ENCODE measurements around the gene IGHMBP2. TPM values are rescaled to one million over a fixed set of nuclear protein-coding genes. Genes with fewer than 3 reads are reported as not detected.

IGHMBP2 gene
- total RNA-seq, 3 donors from 2014 or later (not counting 1 experiment from before 2014, with no cell fraction given) = 31.5 to 52.3 (median 48.5) TPM

- DNase-seq (no peak), ATAC-seq (no peak)
- peaks cover 5 to 8% of the 10 kb centered on the region in 2 donors for H3K9me3 Mint-ChIP-seq
- no peak for TF ChIP-seq CTCF (IDR thresholded peaks at IDR 0.05)
- H3K27me3 Mint-ChIP-seq (ENCODE audit: low read depth in 2 of 2) = no peaks in the 10 kb centered on the region
- no peak overlapping the region for H3K27ac ChIP-seq (ENCODE audit: low read length)
- 91% methylated on average over 9 of the region's 10 CpGs for WGBS (ENCODE audit: insufficient coverage)
- peaks cover 16% of the 10 kb centered on the region for H3K9me3 ChIP-seq (ENCODE audit: control insufficient read depth, insufficient read depth, low read length)
- peaks cover 64% of the 10 kb centered on the region for H3K36me3 ChIP-seq (ENCODE audit: control insufficient read depth, insufficient read depth, low read length)
- H3K27ac Mint-ChIP-seq = no peak overlapping the region
- H3K36me3 Mint-ChIP-seq = peaks cover 41% of the 10 kb centered on the region
- intact Hi-C loops (cut with micrococcal nuclease) = no loop called here
- no peak overlapping the region for H3K4me3 ChIP-seq (ENCODE audit: low read length)
- no peak overlapping the region for H3K4me3 Mint-ChIP-seq
- no peaks in the 10 kb centered on the region for H3K4me1 ChIP-seq (ENCODE audit: control insufficient read depth, insufficient read depth, low read length)
- no peaks in the 10 kb centered on the region for H3K27me3 ChIP-seq (ENCODE audit: control insufficient read depth, insufficient read depth, low read length)
- no peaks in the 10 kb centered on the region for H3K4me1 Mint-ChIP-seq
Measured at GRCh38 chr11:68924073-68924925, 20.6 kb downstream of the IGHMBP2 start.

DNA sequence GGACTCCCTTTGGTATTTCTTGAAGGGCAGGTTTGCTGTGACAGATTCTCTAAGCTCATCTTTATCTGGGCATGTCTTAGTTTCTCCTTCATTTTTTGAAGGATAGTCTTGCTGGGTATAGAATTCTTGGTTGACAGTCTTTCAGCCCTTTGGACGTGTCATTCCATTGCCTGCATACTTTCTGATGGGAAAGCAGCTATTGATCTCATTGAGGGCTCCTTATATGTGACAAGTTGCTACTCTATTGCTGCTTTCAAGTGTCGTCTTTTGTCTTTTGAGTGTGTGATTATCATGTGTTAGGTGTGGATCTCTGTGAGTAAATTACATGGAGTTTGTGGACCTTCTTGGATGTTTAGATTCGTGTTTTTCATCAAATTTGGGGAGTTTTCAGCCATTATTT, 21.9 kb downstream of the IGHMBP2 start:
- Histone ChIP-seq H3K27me3 (ENCODE audit: control insufficient read depth, insufficient read depth, low read length) (no peaks in the 10 kb centered on the region), H3K9me3 (ENCODE audit: control insufficient read depth, insufficient read depth, low read length) (peaks cover 16% of the 10 kb centered on the region), H3K36me3 (ENCODE audit: control insufficient read depth, insufficient read depth, low read length) (peaks cover 64% of the 10 kb centered on the region), H3K4me3 (ENCODE audit: low read length) (no peak overlapping the region), H3K4me1 (ENCODE audit: control insufficient read depth, insufficient read depth, low read length) (no peaks in the 10 kb centered on the region), H3K27ac (ENCODE audit: low read length) (no peak overlapping the region)
- Mint-ChIP-seq H3K9me3 (peaks cover 5 to 8% of the 10 kb centered on the region in 2 donors), H3K36me3 (peaks cover 38% of the 10 kb centered on the region), H3K27ac (no peak overlapping the region), H3K4me1 (no peaks in the 10 kb centered on the region), H3K27me3 (ENCODE audit: low read depth in 2 of 2) (no peaks in the 10 kb centered on the region), H3K4me3 (no peak overlapping the region)
- intact Hi-C loops (cut with micrococcal nuclease) = no loop called here
- DNase-seq (no peak), ATAC-seq (no peak)
- WGBS (ENCODE audit: insufficient coverage) = 83% methylated on average over 3 of the region's 3 CpGs
- no peak for TF ChIP-seq CTCF (IDR thresholded peaks at IDR 0.05)

GRCh38 chr11:68927280-68928135, 23.8 kb downstream of the IGHMBP2 start:
- intact Hi-C loops (cut with micrococcal nuclease) = no loop called here
- peaks cover 31% of the 10 kb centered on the region for H3K36me3 Mint-ChIP-seq

More at GRCh38 chr11:68927280-68928135, 23.8 kb downstream of the IGHMBP2 start:
- Histone ChIP-seq H3K27ac (ENCODE audit: low read length) (no peak overlapping the region), H3K27me3 (ENCODE audit: control insufficient read depth, insufficient read depth, low read length) (no peaks in the 10 kb centered on the region), H3K9me3 (ENCODE audit: control insufficient read depth, insufficient read depth, low read length) (peaks cover 16% of the 10 kb centered on the region), H3K4me3 (ENCODE audit: low read length) (no peak overlapping the region), H3K36me3 (ENCODE audit: control insufficient read depth, insufficient read depth, low read length) (peaks cover 60% of the 10 kb centered on the region), H3K4me1 (ENCODE audit: control insufficient read depth, insufficient read depth, low read length) (no peaks in the 10 kb centered on the region)
- Mint-ChIP-seq H3K27ac (no peak overlapping the region), H3K9me3 (peaks cover 5 to 8% of the 10 kb centered on the region in 2 donors), H3K4me3 (no peak overlapping the region), H3K27me3 (ENCODE audit: low read depth in 2 of 2) (no peaks in the 10 kb centered on the region), H3K4me1 (no peaks in the 10 kb centered on the region)
- 85% methylated on average over 12 of the region's 12 CpGs for WGBS (ENCODE audit: insufficient coverage)
- DNase-seq = no peak
- TF ChIP-seq CTCF (IDR thresholded peaks at IDR 0.05) = no peak
- ATAC-seq = no peak

All from natural killer cell (primary cell).